Mucosa of descending colon (tissue), 3 donors: ENCODE results near the gene ZNF816. TPM values are rescaled to one million over a fixed set of nuclear protein-coding genes. Genes with fewer than 3 reads are reported as not detected.
"Not testable (repeated sequence)": the region's sequence is repeated elsewhere in the genome, so short reads cannot be mapped to it uniquely, and the experiment has no call there.

ENCODE experiments used
- ATAC-seq: fragments of 200-7000 bp; cut with Tn5 transposase; one replicate; pipeline ENCODE4 v1.9.1; 2020; ENCODE audit warnings: mild to moderate bottlenecking, moderate library complexity
- DNase-seq, 3 donors: peaks; one replicate each; pipeline ENCODE4 v3.0.0-alpha.2; 2020
- H3K36me3 ChIP-seq: fragments of 200-600 bp; one replicate; pipeline ENCODE4 v1.8.0; 2021; ENCODE audit warnings: low read depth, mild to moderate bottlenecking
- H3K4me1 ChIP-seq: fragments of 200-600 bp; one replicate; pipeline ENCODE4 v1.8.0; 2021; ENCODE audit warnings: low read depth, mild to moderate bottlenecking
- H3K4me3 ChIP-seq: fragments of 200-600 bp; one replicate; pipeline ENCODE4 v1.8.0; 2021; ENCODE audit warnings: mild to moderate bottlenecking
- H3K9me3 ChIP-seq: fragments of 200-600 bp; one replicate; pipeline ENCODE4 v1.8.0; 2021; ENCODE audit warnings: mild to moderate bottlenecking
- CTCF ChIP-seq: fragments of 200-600 bp; IDR thresholded peaks from one replicate; pipeline ENCODE4 v1.8.0; 2022; ENCODE audit warnings: antibody characterized with exemption, mild to moderate bottlenecking
- intact Hi-C, 2 donors: fragments of 100-400 bp; cut with DNase I in 1 of 2; cut with micrococcal nuclease in 1 of 2; formaldehyde crosslinking; loops; one replicate each; pipeline versions ENCODE4 v1.11.0 to v1.11.1; 2022; cut with DNase I, micrococcal nuclease
- total RNA-seq, 3 donors: library from RNA; stranded (reverse); fragmentation: NEBNext Ultra II Directional in 2 of 3; extraction: Animal tissue kit (Norgen Biotek cat#: 25700) in 2 of 3; gene quantifications; one replicate each; pipeline versions ENCODE4 v1.2.1 to v1.2.4, GENCODE V29; 2021 to 2023
- donor health status: DM: no; HTN: no; CAD: no; lungs with moderate emphysema.
- donor health status: DM: no; HTN: no; CAD: no.
- donor health status: DM: no; HTN: yes; CAD: no.

ZNF816 gene
- total RNA-seq, 3 donors from 2014 or later = 14.8 to 16.0 (median 15.1) TPM

- H3K4me3 ChIP-seq = no peak overlapping the region
- peaks cover 44% of the 10 kb centered on the region for H3K9me3 ChIP-seq
- no peak for DNase-seq
- H3K4me1 ChIP-seq = peaks cover 2% of the 10 kb centered on the region
- no peak for ATAC-seq
- intact Hi-C loops = no loop called here
- H3K36me3 ChIP-seq = no peaks in the 10 kb centered on the region
- TF ChIP-seq CTCF = no peak
Observed at GRCh38 chr19:52987221-52987620, 24.5 kb upstream of the ZNF816 start.

- H3K4me1 ChIP-seq, ATAC-seq, H3K36me3 ChIP-seq, intact Hi-C loops, DNase-seq, H3K4me3 ChIP-seq: not testable (repeated sequence)
- peaks cover 42% of the 10 kb centered on the region for H3K9me3 ChIP-seq
Observed at GRCh38 chr19:52983167-52983566, 20.5 kb upstream of the ZNF816 start.

GRCh38 chr19:52981329-52981728, 18.6 kb upstream of the ZNF816 start:
- H3K4me3 ChIP-seq = no peak overlapping the region
- no peaks in the 10 kb centered on the region for H3K4me1 ChIP-seq
- no peak for TF ChIP-seq CTCF
- H3K36me3 ChIP-seq = no peaks in the 10 kb centered on the region
- ATAC-seq = no peak
- intact Hi-C loops = no loop called here
- peaks cover 29% of the 10 kb centered on the region for H3K9me3 ChIP-seq
- DNase-seq = no peak

GRCh38 chr19:52967772-52968171, 5.1 kb upstream of the ZNF816 start:
- no peak for ATAC-seq
- TF ChIP-seq CTCF = no peak
- Histone ChIP-seq H3K36me3 (peaks cover 7% of the 10 kb centered on the region), H3K4me1 (no peaks in the 10 kb centered on the region), H3K4me3 (no peak overlapping the region), H3K9me3 (peaks cover 51% of the 10 kb centered on the region)
- no peak for DNase-seq
- intact Hi-C loops = no loop called here

GRCh38 chr19:52963247-52963618, 552 bp upstream of the ZNF816 start:
- intact Hi-C loops = no loop called here
- ATAC-seq = peak; percentile 37
- H3K4me3 ChIP-seq = peak overlapping the region; percentile 64
- H3K9me3 ChIP-seq = peaks cover 41% of the 10 kb centered on the region
- H3K4me1 ChIP-seq = peaks cover 5% of the 10 kb centered on the region
- H3K36me3 ChIP-seq = no peaks in the 10 kb centered on the region
- DNase-seq = peak; percentile 33 to 57 (median 45)
- no peak for TF ChIP-seq CTCF

- ATAC-seq (peak; percentile 6), DNase-seq (no peak)
- Histone ChIP-seq H3K36me3 (no peaks in the 10 kb centered on the region), H3K4me1 (peaks cover 5% of the 10 kb centered on the region), H3K9me3 (peaks cover 41% of the 10 kb centered on the region), H3K4me3 (peak overlapping the region; percentile 64)
- TF ChIP-seq CTCF = no peak
- intact Hi-C loops = no loop called here
Observed at GRCh38 chr19:52961981-52962380, 700 bp downstream of the ZNF816 start.
